HK-2 (cell line): ENCODE measurements around the gene C5orf22.

Experiments used
- DNase-seq: peaks from one replicate; pipeline ENCODE4 v3.0.0-alpha.2; 2018; ENCODE audit not compliant: unreplicated experiment

Gene C5orf22

GRCh38 chr5:31604644-31605043, 72.5 kb downstream of the C5orf22 start:
- DNase-seq, result no peak
